A549 (cell line): Measurements from ENCODE around the gene DNAJB1. TPM values are rescaled to one million over a fixed set of nuclear protein-coding genes. Genes with fewer than 3 reads are reported as not detected.

Experiments used
- ATAC-seq, 2 experiments: fragments of 200-7000 bp in 1 of 2; fragments of >200 bp in 1 of 2; cut with Nextera tagmentation in 1 of 2; cut with Tn5 transposase in 1 of 2; 3 replicates each; pipeline versions ENCODE4 v1.8.0 to v1.9.1; 2018 to 2020; ENCODE audit warnings: mild to moderate bottlenecking in 1 of 2, moderate library complexity in 1 of 2
- CTCF ChIA-PET: fragments of 300-600 bp; sonication (Branson Sonifier 250); formaldehyde crosslinking; extraction: SDS; loops from one replicate; lab custom pipeline; 2021; ENCODE audit warnings: antibody characterized with exemption, inconsistent platforms; lab: Yijun Ruan, JAX
- POLR2A ChIA-PET: fragments of 350-600 bp; formaldehyde crosslinking; extraction: SDS; loops from one replicate; lab custom pipeline; 2021; ENCODE audit warnings: antibody characterized with exemption, inconsistent platforms; lab: Yijun Ruan, JAX
- DNase-seq, 2 experiments: peaks; one replicate each; pipeline versions ENCODE4 v3.0.0 to v3.0.0-alpha.2; 2011 to 2016; ENCODE audit warnings: low read depth in 1 of 2, low spot score in 1 of 2
- FAIRE-seq: peaks from 2 replicates; lab custom pipeline; 2011; peaks lifted over from hg19 to GRCh38; lab: Jason Lieb, UNC
- H3K27ac ChIP-seq, 2 experiments: fragments of >200 bp; sonication (Bioruptor Twin); formaldehyde crosslinking; 3 replicates each; pipeline ENCODE4 v1.5.1; 2016 to 2017
- H3K4me1 ChIP-seq: fragments of >200 bp; sonication (Bioruptor Twin); formaldehyde crosslinking; 3 replicates; pipeline ENCODE4 v1.6.1; 2016
- H3K4me2 ChIP-seq: fragments of >200 bp; sonication (Bioruptor Twin); formaldehyde crosslinking; 3 replicates; pipeline ENCODE4 v1.6.1; 2016
- H3K4me3 ChIP-seq: fragments of >200 bp; sonication (Bioruptor Twin); formaldehyde crosslinking; 3 replicates; pipeline ENCODE4 v1.5.1; 2016
- H3K9me3 ChIP-seq: fragments of >200 bp; sonication (Bioruptor Twin); formaldehyde crosslinking; 3 replicates; pipeline ENCODE4 v1.6.1; 2016
- CBX2 ChIP-seq: fragments of 200-600 bp; sonication (generic); IDR thresholded peaks from 2 replicates; pipeline ENCODE4 v1.6.1; 2016; ENCODE audit warnings: low read depth, mild to moderate bottlenecking, borderline replicate concordance
- CBX8 ChIP-seq: fragments of 200-600 bp; sonication (generic); IDR thresholded peaks from 2 replicates; pipeline ENCODE4 v1.6.1; 2016
- CHD4 ChIP-seq: fragments of 200-600 bp; sonication (generic); IDR thresholded peaks from 2 replicates; pipeline ENCODE4 v1.6.1; 2016; ENCODE audit warnings: antibody characterized with exemption, mild to moderate bottlenecking, borderline replicate concordance
- EHF ChIP-seq: fragments of 250-450 bp; sonication (Bioruptor Pico); IDR thresholded peaks from 2 replicates; pipeline ENCODE4 v1.5.0; 2020; ENCODE audit warnings: mild to moderate bottlenecking
- EHMT2 ChIP-seq: fragments of 200-600 bp; sonication (generic); IDR thresholded peaks from 2 replicates; pipeline ENCODE4 v1.6.1; 2016; ENCODE audit warnings: antibody characterized with exemption, low read depth, mild to moderate bottlenecking, moderate library complexity
- EP300 ChIP-seq, 2 experiments: fragments of >200 bp; sonication (Bioruptor Twin); formaldehyde crosslinking; IDR thresholded peaks; 2 replicates in 1 of 2; 3 replicates in 1 of 2; pipeline ENCODE4 v1.6.1; 2016 to 2017
- FOSB ChIP-seq: fragments of 250-450 bp; sonication (Bioruptor Pico); IDR thresholded peaks from 2 replicates; pipeline ENCODE4 v1.5.0; 2020; ENCODE audit warnings: mild to moderate bottlenecking, moderate library complexity
- FOXS1 ChIP-seq: fragments of 250-450 bp; sonication (Bioruptor Pico); IDR thresholded peaks from 2 replicates; pipeline ENCODE4 v1.5.0; 2020; ENCODE audit warnings: mild to moderate bottlenecking, moderate library complexity
- HEYL ChIP-seq: fragments of 250-450 bp; sonication (Bioruptor Pico); IDR thresholded peaks from 2 replicates; pipeline ENCODE4 v1.8.0; 2021; ENCODE audit warnings: mild to moderate bottlenecking, moderate library complexity
- HOXA7 ChIP-seq: fragments of 250-450 bp; sonication (Bioruptor Pico); IDR thresholded peaks from 2 replicates; pipeline ENCODE4 v1.5.0; 2020; ENCODE audit warnings: mild to moderate bottlenecking, moderate library complexity
- HOXB13 ChIP-seq: fragments of 250-450 bp; sonication (Bioruptor Pico); IDR thresholded peaks from 2 replicates; pipeline ENCODE4 v1.5.0; 2020; ENCODE audit warnings: low read depth, mild to moderate bottlenecking, moderate library complexity
- JUN ChIP-seq, 2 experiments: fragments of >200 bp; sonication (Bioruptor Twin); formaldehyde crosslinking; IDR thresholded peaks; 2 replicates in 1 of 2; 3 replicates in 1 of 2; pipeline ENCODE4 v1.6.1; 2016 to 2017
- MAFK ChIP-seq: fragments of 450-650 bp; IDR thresholded peaks from 2 replicates; pipeline ENCODE4 v1.6.1; 2014; ENCODE audit not compliant: partially characterized antibody
- NFE2L2 ChIP-seq: fragments of 150-350 bp; conservative IDR thresholded peaks from 2 replicates; pipeline ENCODE4 v1.6.1; 2014; ENCODE audit warnings: low read length
- NPAS2 ChIP-seq: fragments of 250-450 bp; sonication (Bioruptor Pico); IDR thresholded peaks from 2 replicates; pipeline ENCODE4 v1.8.0; 2022; ENCODE audit warnings: mild to moderate bottlenecking, moderate library complexity, borderline replicate concordance
- NR3C1 ChIP-seq: fragments of >200 bp; sonication (Bioruptor Twin); formaldehyde crosslinking; IDR thresholded peaks from 3 replicates; pipeline ENCODE4 v1.6.1; 2017
- RAD21 ChIP-seq, 2 experiments: fragments of >200 bp in 1 of 2; sonication (Bioruptor Twin) in 1 of 2; formaldehyde crosslinking in 1 of 2; IDR thresholded peaks in 1 of 2; conservative IDR thresholded peaks in 1 of 2; 2 replicates in 1 of 2; 3 replicates in 1 of 2; pipeline ENCODE4 v1.6.1; 2012 to 2018; ENCODE audit warnings: inconsistent platforms in 1 of 2
- RARB ChIP-seq: fragments of 250-450 bp; sonication (Bioruptor Pico); IDR thresholded peaks from 2 replicates; pipeline ENCODE4 v1.8.0; 2021; ENCODE audit warnings: mild to moderate bottlenecking, moderate library complexity
- RNF2 ChIP-seq: fragments of 200-600 bp; sonication (generic); IDR thresholded peaks from 2 replicates; pipeline ENCODE4 v1.6.1; 2016; ENCODE audit warnings: low read depth, mild to moderate bottlenecking, antibody characterized with exemption, moderate library complexity, borderline replicate concordance
- SMC3 ChIP-seq: fragments of >200 bp; sonication (Bioruptor Twin); formaldehyde crosslinking; IDR thresholded peaks from 3 replicates; pipeline ENCODE4 v1.6.1; 2018; ENCODE audit warnings: inconsistent platforms
- TFCP2L1 ChIP-seq: fragments of 250-450 bp; sonication (Bioruptor Pico); IDR thresholded peaks from 2 replicates; pipeline ENCODE4 v1.5.0; 2021; ENCODE audit warnings: mild to moderate bottlenecking
- ZC3H11A ChIP-seq: fragments of 450-650 bp; IDR thresholded peaks from 2 replicates; pipeline ENCODE4 v1.6.1; 2014; ENCODE audit warnings: antibody characterized with exemption, mild to moderate bottlenecking
- ZSCAN20 ChIP-seq: fragments of 250-450 bp; sonication (Bioruptor Pico); IDR thresholded peaks from 2 replicates; pipeline ENCODE4 v1.8.0; 2022; ENCODE audit warnings: mild to moderate bottlenecking, moderate library complexity
- WGBS: methylation state at CpG from one replicate; pipeline ENCODE4 v1.1.6; 2017; ENCODE audit errors: missing lambda C conversion rate; 5-methylcytosine and 5-hydroxymethylcytosine counted together
- polyA plus RNA-seq, 4 experiments: library from polyadenylated mRNA; depleted of rRNA in 3 of 4; stranded (reverse); fragments of >200 nt; fragmentation: RNase III in 1 of 4; extraction: RNeasy Plus Mini Kit Qiagen cat#74134 plus additional on column Dnase treatment in 1 of 4; gene quantifications; 2 replicates in 3 of 4; 3 replicates in 1 of 4; pipeline ENCODE4 v1.2.3, GENCODE V29; 2011 to 2017
- TF ChIP-seq, protein P1 (sequence below): fragments of 250-450 bp; sonication (Bioruptor Pico); IDR thresholded peaks from 2 replicates; pipeline ENCODE4 v1.5.0; 2021; ENCODE audit warnings: mild to moderate bottlenecking, moderate library complexity, borderline replicate concordance
- TF ChIP-seq, protein P2 (sequence below): fragments of 450-650 bp; IDR thresholded peaks from 2 replicates; pipeline ENCODE4 v1.6.1; 2014; ENCODE audit warnings: antibody characterized with exemption
- TF ChIP-seq, protein P3 (sequence below): fragments of >200 bp; sonication (Bioruptor Twin); formaldehyde crosslinking; IDR thresholded peaks from 2 replicates; pipeline ENCODE4 v1.6.1; 2016
- TF ChIP-seq, protein P4 (sequence below): IDR thresholded peaks from 2 replicates; pipeline ENCODE4 v1.6.1; 2012
- TF ChIP-seq, protein P5 (sequence below): IDR thresholded peaks from 2 replicates; pipeline ENCODE4 v1.6.1; 2012
- TF ChIP-seq, protein P6 (sequence below): fragments of >200 bp; sonication (Bioruptor Twin); formaldehyde crosslinking; IDR thresholded peaks from 3 replicates; pipeline ENCODE4 v1.5.1; 2016

Gene DNAJB1
- polyA plus RNA-seq, 2 of the 4 experiments (the other 2 are of a cell fraction): 124 to 128 TPM

DNA sequence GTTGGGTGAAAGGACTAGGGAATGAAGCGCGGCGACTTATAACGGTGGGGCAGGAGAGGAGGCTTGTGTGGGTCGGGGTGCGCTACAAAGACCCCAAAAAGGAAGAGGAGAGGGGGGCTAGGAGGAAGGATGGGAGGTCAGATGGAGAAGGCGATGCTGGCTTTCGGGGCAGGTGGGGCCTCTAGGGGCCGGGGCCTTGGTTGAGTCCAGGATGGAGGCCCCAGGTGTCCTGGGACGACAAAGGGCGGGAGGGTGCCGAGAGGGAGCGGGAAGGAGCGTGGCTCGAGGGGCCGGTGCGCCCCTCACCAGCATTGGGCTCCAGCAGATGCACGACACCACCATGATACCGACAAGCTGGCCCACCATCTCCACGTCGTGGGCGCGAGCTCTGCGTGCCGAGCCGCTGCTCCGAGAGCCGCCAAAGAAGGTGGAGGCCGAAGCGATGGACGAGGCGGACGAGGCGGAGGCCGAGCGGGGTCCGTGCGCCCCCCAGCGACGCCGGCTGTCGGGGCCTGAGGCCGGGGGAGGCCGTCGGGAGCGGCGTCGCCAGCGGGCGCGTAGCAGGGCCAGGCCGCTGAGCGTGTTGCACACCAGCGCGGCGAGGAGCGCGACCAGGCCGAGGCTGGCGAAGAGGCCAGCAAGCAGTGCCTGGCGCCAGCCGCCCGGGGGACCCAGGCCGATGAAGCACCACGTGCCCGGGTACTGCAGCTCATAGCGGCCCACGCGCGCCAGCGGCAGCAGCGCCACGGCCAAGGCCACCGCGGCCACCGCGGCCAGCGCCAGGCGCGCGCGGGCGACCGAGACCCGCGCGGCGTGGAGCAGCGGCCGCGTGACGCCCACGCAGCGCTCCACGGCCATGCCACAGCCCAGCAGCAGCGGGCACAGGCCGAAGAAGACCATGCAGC, 44.9 kb downstream of the DNAJB1 start:
- Histone ChIP-seq H3K27ac (no peak overlapping the region), H3K9me3 (no peaks in the 10 kb centered on the region), H3K4me3 (no peak overlapping the region), H3K4me2 (no peak overlapping the region), H3K4me1 (peaks cover 35% of the 10 kb centered on the region)
- ATAC-seq: no peak
- FAIRE-seq: no peak
- no peak for TF ChIP-seq EP300 (IDR thresholded peaks at IDR 0.05)
- TF ChIP-seq NR3C1: no peak
- TF ChIP-seq, protein P1, sequence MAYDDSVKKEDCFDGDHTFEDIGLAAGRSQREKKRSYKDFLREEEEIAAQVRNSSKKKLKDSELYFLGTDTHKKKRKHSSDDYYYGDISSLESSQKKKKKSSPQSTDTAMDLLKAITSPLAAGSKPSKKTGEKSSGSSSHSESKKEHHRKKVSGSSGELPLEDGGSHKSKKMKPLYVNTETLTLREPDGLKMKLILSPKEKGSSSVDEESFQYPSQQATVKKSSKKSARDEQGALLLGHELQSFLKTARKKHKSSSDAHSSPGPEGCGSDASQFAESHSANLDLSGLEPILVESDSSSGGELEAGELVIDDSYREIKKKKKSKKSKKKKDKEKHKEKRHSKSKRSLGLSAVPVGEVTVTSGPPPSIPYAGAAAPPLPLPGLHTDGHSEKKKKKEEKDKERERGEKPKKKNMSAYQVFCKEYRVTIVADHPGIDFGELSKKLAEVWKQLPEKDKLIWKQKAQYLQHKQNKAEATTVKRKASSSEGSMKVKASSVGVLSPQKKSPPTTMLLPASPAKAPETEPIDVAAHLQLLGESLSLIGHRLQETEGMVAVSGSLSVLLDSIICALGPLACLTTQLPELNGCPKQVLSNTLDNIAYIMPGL: no peak
- TF ChIP-seq MAFK: no peak
- no peak for TF ChIP-seq HOXB13 (CRISPR knock-in tag)
- TF ChIP-seq, protein P2, sequence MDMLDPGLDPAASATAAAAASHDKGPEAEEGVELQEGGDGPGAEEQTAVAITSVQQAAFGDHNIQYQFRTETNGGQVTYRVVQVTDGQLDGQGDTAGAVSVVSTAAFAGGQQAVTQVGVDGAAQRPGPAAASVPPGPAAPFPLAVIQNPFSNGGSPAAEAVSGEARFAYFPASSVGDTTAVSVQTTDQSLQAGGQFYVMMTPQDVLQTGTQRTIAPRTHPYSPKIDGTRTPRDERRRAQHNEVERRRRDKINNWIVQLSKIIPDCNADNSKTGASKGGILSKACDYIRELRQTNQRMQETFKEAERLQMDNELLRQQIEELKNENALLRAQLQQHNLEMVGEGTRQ: no peak
- TF ChIP-seq CBX2: no peak
- no peak for TF ChIP-seq RNF2
- no peak for TF ChIP-seq EHMT2
- no peak for TF ChIP-seq JUN (IDR thresholded peaks at IDR 0.05)
- TF ChIP-seq EHF (CRISPR knock-in tag): no peak
- no peak for TF ChIP-seq TFCP2L1 (CRISPR knock-in tag)
- no peak for TF ChIP-seq CBX8
- 96% methylated on average over 79 of the region's 97 CpGs for WGBS
- POLR2A ChIA-PET: no interaction called here
- CTCF ChIA-PET: interaction anchor here (0.5 to 2.6 kb wide), 15 partner anchors 12 to 337 kb away, joined by 3 to 12 read pairs (median 4); partner anchors contain the start of genes ASF1B and PKN1
- no peak for DNase-seq

DNA sequence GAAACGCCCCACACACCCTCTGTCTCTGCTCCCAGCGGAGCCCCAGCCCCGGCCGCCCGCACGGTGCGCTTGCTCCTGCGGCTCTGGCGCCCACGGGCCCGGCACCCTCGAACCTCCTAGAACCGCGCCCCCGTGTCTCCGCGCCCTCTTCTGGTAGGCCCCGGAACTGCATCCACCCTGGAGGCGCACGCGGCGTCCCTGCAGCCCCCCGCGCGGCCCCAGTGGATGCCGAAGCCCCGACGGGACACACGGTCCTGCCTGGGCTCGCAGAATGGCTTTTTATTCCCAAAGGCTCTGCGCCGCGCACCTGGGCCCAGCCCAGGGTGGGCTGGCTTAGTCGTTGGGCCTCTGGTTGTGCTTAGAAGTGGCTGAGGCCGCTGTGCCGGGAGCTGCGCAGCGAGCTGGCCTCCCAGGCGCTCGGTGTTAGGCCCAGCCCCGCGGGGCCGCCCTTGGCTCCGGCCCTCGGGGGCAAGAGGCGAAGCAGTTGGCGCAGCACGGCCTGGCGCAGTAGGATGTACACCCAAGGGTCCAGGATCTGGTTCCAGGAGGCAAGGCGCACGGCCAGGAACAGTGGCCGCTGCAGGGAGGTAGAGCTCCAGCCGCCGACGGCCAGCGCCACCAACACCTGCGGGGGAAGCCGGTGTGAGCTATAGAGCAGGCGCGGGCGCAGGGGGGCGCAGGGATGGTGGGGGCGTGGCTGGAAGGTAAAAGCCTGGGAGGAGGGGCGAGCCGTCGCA, 45.8 kb downstream of the DNAJB1 start:
- peak overlapping the region in 1 of 2 experiments; percentile 65; a peak in 2 of 6 replicates for H3K27ac ChIP-seq
- ChIA-PET POLR2A (no interaction called here), CTCF (interaction anchor here (0.5 to 2.6 kb wide), 23 partner anchors 8 to 336 kb away, joined by 3 to 12 read pairs (median 4); partner anchors contain the start of genes ASF1B and PKN1)
- DNase-seq: peak; percentile 50 to 57
- no peak overlapping the region for H3K4me3 ChIP-seq
- peak overlapping the region; percentile 20; the same call in 1 of the 3 replicates for H3K4me2 ChIP-seq
- peak; percentile 16 to 61; a peak in 4 of 6 replicates for ATAC-seq
- no peak for FAIRE-seq
- H3K9me3 ChIP-seq: no peaks in the 10 kb centered on the region
- peaks cover 27% of the 10 kb centered on the region for H3K4me1 ChIP-seq
- WGBS: 50% methylated on average over 2 of the region's 66 CpGs
- TF ChIP-seq SMC3 (peak; percentile 58), JUN (IDR thresholded peaks at IDR 0.05) (peak in 1 of 2 experiments; percentile 14; a peak in 1 of 5 replicates), HOXA7 (CRISPR knock-in tag) (no peak), ZC3H11A (no peak), RAD21 (conservative IDR thresholded peaks at IDR 0.05 in 1 of 2, IDR thresholded peaks at IDR 0.05 in 1 of 2) (peak; percentile 37 to 43; a peak in 4 of 5 replicates), RARB (CRISPR knock-in tag) (no peak), NR3C1 (no peak), FOSB (no peak), NFE2L2 (no peak), NPAS2 (CRISPR knock-in tag) (no peak), HEYL (CRISPR knock-in tag) (no peak), CHD4 (no peak), FOXS1 (CRISPR knock-in tag) (no peak), ZSCAN20 (no peak)
- TF ChIP-seq, protein P3, sequence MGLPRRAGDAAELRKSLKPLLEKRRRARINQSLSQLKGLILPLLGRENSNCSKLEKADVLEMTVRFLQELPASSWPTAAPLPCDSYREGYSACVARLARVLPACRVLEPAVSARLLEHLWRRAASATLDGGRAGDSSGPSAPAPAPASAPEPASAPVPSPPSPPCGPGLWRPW: no peak
- TF ChIP-seq, protein P4, sequence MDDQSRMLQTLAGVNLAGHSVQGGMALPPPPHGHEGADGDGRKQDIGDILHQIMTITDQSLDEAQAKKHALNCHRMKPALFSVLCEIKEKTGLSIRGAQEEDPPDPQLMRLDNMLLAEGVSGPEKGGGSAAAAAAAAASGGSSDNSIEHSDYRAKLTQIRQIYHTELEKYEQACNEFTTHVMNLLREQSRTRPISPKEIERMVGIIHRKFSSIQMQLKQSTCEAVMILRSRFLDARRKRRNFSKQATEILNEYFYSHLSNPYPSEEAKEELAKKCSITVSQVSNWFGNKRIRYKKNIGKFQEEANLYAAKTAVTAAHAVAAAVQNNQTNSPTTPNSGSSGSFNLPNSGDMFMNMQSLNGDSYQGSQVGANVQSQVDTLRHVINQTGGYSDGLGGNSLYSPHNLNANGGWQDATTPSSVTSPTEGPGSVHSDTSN: peak; percentile 57; the same call in 1 of the 2 replicates
- TF ChIP-seq, protein P5, sequence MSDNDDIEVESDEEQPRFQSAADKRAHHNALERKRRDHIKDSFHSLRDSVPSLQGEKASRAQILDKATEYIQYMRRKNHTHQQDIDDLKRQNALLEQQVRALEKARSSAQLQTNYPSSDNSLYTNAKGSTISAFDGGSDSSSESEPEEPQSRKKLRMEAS: peak; percentile 75
- TF ChIP-seq, protein P6, sequence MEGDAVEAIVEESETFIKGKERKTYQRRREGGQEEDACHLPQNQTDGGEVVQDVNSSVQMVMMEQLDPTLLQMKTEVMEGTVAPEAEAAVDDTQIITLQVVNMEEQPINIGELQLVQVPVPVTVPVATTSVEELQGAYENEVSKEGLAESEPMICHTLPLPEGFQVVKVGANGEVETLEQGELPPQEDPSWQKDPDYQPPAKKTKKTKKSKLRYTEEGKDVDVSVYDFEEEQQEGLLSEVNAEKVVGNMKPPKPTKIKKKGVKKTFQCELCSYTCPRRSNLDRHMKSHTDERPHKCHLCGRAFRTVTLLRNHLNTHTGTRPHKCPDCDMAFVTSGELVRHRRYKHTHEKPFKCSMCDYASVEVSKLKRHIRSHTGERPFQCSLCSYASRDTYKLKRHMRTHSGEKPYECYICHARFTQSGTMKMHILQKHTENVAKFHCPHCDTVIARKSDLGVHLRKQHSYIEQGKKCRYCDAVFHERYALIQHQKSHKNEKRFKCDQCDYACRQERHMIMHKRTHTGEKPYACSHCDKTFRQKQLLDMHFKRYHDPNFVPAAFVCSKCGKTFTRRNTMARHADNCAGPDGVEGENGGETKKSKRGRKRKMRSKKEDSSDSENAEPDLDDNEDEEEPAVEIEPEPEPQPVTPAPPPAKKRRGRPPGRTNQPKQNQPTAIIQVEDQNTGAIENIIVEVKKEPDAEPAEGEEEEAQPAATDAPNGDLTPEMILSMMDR: peak; percentile 63
